Lower lobe of right lung (tissue), 2 donors: ENCODE data around the gene ACBD4. TPM values are rescaled to one million over a fixed set of nuclear protein-coding genes. Genes with fewer than 3 reads are reported as not detected.

Source experiments
- ATAC-seq, 2 donors: fragments of 200-7000 bp; cut with Tn5 transposase; one replicate each; pipeline ENCODE4 v1.9.1; 2020 to 2022; ENCODE audit warnings: mild to moderate bottlenecking in 2 of 2, moderate library complexity in 2 of 2
- DNase-seq: peaks from one replicate; pipeline ENCODE4 v3.0.0-alpha.2; 2020
- H3K27ac ChIP-seq: fragments of 200-600 bp; one replicate; pipeline ENCODE4 v1.8.0; 2022
- H3K27me3 ChIP-seq: fragments of 200-600 bp; one replicate; pipeline ENCODE4 v1.8.0; 2022; ENCODE audit warnings: low read depth
- H3K36me3 ChIP-seq: fragments of 200-600 bp; one replicate; pipeline ENCODE4 v1.8.0; 2022; ENCODE audit warnings: mild to moderate bottlenecking
- H3K4me1 ChIP-seq: fragments of 200-600 bp; one replicate; pipeline ENCODE4 v1.8.0; 2022
- H3K4me3 ChIP-seq: fragments of 200-600 bp; one replicate; pipeline ENCODE4 v1.8.0; 2022; ENCODE audit warnings: mild to moderate bottlenecking
- H3K9me3 ChIP-seq: fragments of 200-600 bp; one replicate; pipeline ENCODE4 v1.8.0; 2022
- CTCF ChIP-seq: fragments of 200-600 bp; IDR thresholded peaks from one replicate; pipeline ENCODE4 v1.8.0; 2022; ENCODE audit warnings: antibody characterized with exemption, mild to moderate bottlenecking
- intact Hi-C: fragments of 100-400 bp; cut with DNase I; formaldehyde crosslinking; loops from one replicate; pipeline ENCODE4 v1.11.0; 2022
- total RNA-seq: library from RNA; stranded (reverse); fragmentation: NEBNext Ultra II Directional; extraction: Animal tissue kit (Norgen Biotek cat#: 25700); gene quantifications from one replicate; pipeline ENCODE4 v1.2.1, GENCODE V29; 2021
- donor health status: DM: no; HTN: yes; CAD: no; lungs with severe emphysema.

ACBD4 gene
- total RNA-seq, 1 donor from 2014 or later = 16.6 TPM

GRCh38 chr17:45101883-45102811, 33.3 kb upstream of the ACBD4 start:
- DNase-seq (no peak), ATAC-seq (no peak)
- TF ChIP-seq CTCF = no peak
- H3K9me3 ChIP-seq = no peaks in the 10 kb centered on the region
- H3K4me3 ChIP-seq = no peak overlapping the region
- H3K27ac ChIP-seq = no peak overlapping the region
- peaks cover 10% of the 10 kb centered on the region for H3K4me1 ChIP-seq
- peaks cover 98% of the 10 kb centered on the region for H3K36me3 ChIP-seq
- H3K27me3 ChIP-seq = no peaks in the 10 kb centered on the region
- intact Hi-C loops = no loop called here

GRCh38 chr17:45102856-45103255, 32.6 kb upstream of the ACBD4 start:
- no peak overlapping the region for H3K27ac ChIP-seq

GRCh38 chr17:45103269-45103795, 32.2 kb upstream of the ACBD4 start:
- H3K4me1 ChIP-seq = peaks cover 8% of the 10 kb centered on the region
- H3K27ac ChIP-seq = no peak overlapping the region
- no peaks in the 10 kb centered on the region for H3K27me3 ChIP-seq
- DNase-seq (no peak), ATAC-seq (no peak)
- intact Hi-C loops = no loop called here
- peaks cover 98% of the 10 kb centered on the region for H3K36me3 ChIP-seq
- no peak overlapping the region for H3K4me3 ChIP-seq
- TF ChIP-seq CTCF = no peak
- H3K9me3 ChIP-seq = no peaks in the 10 kb centered on the region

More at GRCh38 chr17:45102856-45103255, 32.6 kb upstream of the ACBD4 start:
- intact Hi-C loops = no loop called here
- DNase-seq (no peak), ATAC-seq (no peak)
- H3K9me3 ChIP-seq = no peaks in the 10 kb centered on the region
- peaks cover 98% of the 10 kb centered on the region for H3K36me3 ChIP-seq
- H3K4me3 ChIP-seq = no peak overlapping the region
- H3K27me3 ChIP-seq = no peaks in the 10 kb centered on the region
- H3K4me1 ChIP-seq = peaks cover 10% of the 10 kb centered on the region
- no peak for TF ChIP-seq CTCF

- Histone ChIP-seq H3K27ac (no peak overlapping the region), H3K36me3 (peaks cover 94% of the 10 kb centered on the region), H3K4me1 (peaks cover under 1% of the 10 kb centered on the region), H3K27me3 (no peaks in the 10 kb centered on the region), H3K4me3 (no peak overlapping the region), H3K9me3 (no peaks in the 10 kb centered on the region)
- DNase-seq (no peak), ATAC-seq (no peak)
- intact Hi-C loops = no loop called here
- no peak for TF ChIP-seq CTCF
Observed at GRCh38 chr17:45104029-45104428, 31.5 kb upstream of the ACBD4 start.

- H3K9me3 ChIP-seq = no peaks in the 10 kb centered on the region
- DNase-seq = no peak
- H3K4me1 ChIP-seq = no peaks in the 10 kb centered on the region
- ATAC-seq = no peak
- no peak overlapping the region for H3K27ac ChIP-seq
- H3K27me3 ChIP-seq = no peaks in the 10 kb centered on the region
- H3K36me3 ChIP-seq = peaks cover 89% of the 10 kb centered on the region
- intact Hi-C loops = no loop called here
- H3K4me3 ChIP-seq = no peak overlapping the region
- no peak for TF ChIP-seq CTCF
Observed at GRCh38 chr17:45104497-45104896, 31.0 kb upstream of the ACBD4 start.
